Esophagus muscularis mucosa (tissue), 4 donors: ENCODE measurements around the gene MYBBP1A. TPM values are rescaled to one million over a fixed set of nuclear protein-coding genes. Genes with fewer than 3 reads are reported as not detected.

Experiments used
- DNase-seq: peaks from one replicate; pipeline ENCODE4 v3.0.0-alpha.2; 2017; ENCODE audit errors: extremely low spot score
- H3K27ac ChIP-seq, 4 donors: fragments of 200-600 bp; sonication (generic); replicated peaks in 1 of 4; 1 replicate in 3 of 4; 2 replicates in 1 of 4; pipeline ENCODE4 v1.5.1; 2016 to 2019; ENCODE audit warnings: mild to moderate bottlenecking in 1 of 4
- H3K27me3 ChIP-seq, 4 donors: fragments of 200-600 bp; sonication (generic); one replicate each; pipeline versions ENCODE4 v1.5.1 to v1.6.0; 2016 to 2019
- H3K36me3 ChIP-seq, 4 donors: fragments of 200-600 bp; sonication (generic); one replicate each; pipeline ENCODE4 v1.5.1; 2016 to 2019
- H3K4me1 ChIP-seq, 4 donors: fragments of 200-600 bp; sonication (generic); one replicate each; pipeline ENCODE4 v1.5.1; 2016 to 2019
- H3K4me3 ChIP-seq, 4 donors: fragments of 200-600 bp; sonication (generic); 1 replicate in 2 of 4; 2 replicates in 2 of 4; pipeline ENCODE4 v1.5.1; 2016 to 2019; ENCODE audit warnings: mild to moderate bottlenecking in 4 of 4, moderate library complexity in 1 of 4
- H3K9me3 ChIP-seq, 4 donors: fragments of 200-600 bp; sonication (generic); 1 replicate in 3 of 4; 2 replicates in 1 of 4; pipeline ENCODE4 v1.5.1; 2016 to 2019
- CTCF ChIP-seq, 3 experiments: fragments of 200-600 bp in 2 of 3; fragments of 450-650 bp in 1 of 3; sonication (generic) in 2 of 3; IDR thresholded peaks; one replicate each; pipeline ENCODE4 v1.5.1; 2017 to 2019; ENCODE audit warnings: antibody characterized with exemption in 3 of 3, mild to moderate bottlenecking in 2 of 3, moderate library complexity in 1 of 3
- EP300 ChIP-seq: sonication (generic); formaldehyde crosslinking; IDR thresholded peaks from one replicate; pipeline ENCODE4 v1.6.1; 2017; ENCODE audit warnings: antibody characterized with exemption
- POLR2A ChIP-seq: fragments of 450-650 bp; IDR thresholded peaks from one replicate; pipeline ENCODE4 v1.6.1; 2017; ENCODE audit warnings: antibody characterized with exemption, moderate library complexity, mild to moderate bottlenecking, low read depth
- POLR2AphosphoS5 ChIP-seq, 2 donors: sonication (generic); formaldehyde crosslinking; IDR thresholded peaks; one replicate each; pipeline ENCODE4 v1.6.1; 2017; ENCODE audit warnings: antibody characterized with exemption in 2 of 2
- WGBS: methylation state at CpG from one replicate; pipeline ENCODE4 v1.1.5; 2018; 5-methylcytosine and 5-hydroxymethylcytosine counted together
- intact Hi-C: fragments of 100-400 bp; cut with DNase I; formaldehyde crosslinking; loops from one replicate; pipeline ENCODE4 v1.15.1; 2023
- total RNA-seq, 4 donors: library from RNA; depleted of rRNA; stranded (reverse); fragments of >200 nt; gene quantifications; one replicate each; pipeline versions ENCODE4 v1.1.0 to v1.2.1, GENCODE V29; 2016

MYBBP1A gene
- total RNA-seq, 4 donors from 2014 or later = 31.6 to 45.4 (median 36.1) TPM

GRCh38 chr17:4505187-4505586 is 50.0 kb downstream of the MYBBP1A start:
- intact Hi-C loops = no loop called here
- Histone ChIP-seq H3K27ac (peak overlapping the region in 2 of 4 donors; percentile 48 to 54), H3K27me3 (peaks cover 0 to 62% (median 13%) of the 10 kb centered on the region in 4 donors), H3K9me3 (no peaks in the 10 kb centered on the region), H3K4me3 (no peak overlapping the region), H3K4me1 (peaks cover 23 to 75% (median 61%) of the 10 kb centered on the region in 4 donors), H3K36me3 (no peaks in the 10 kb centered on the region)
- TF ChIP-seq CTCF (IDR thresholded peaks at IDR 0.05) (no peak), POLR2AphosphoS5 (IDR thresholded peaks at IDR 0.05) (no peak), POLR2A (no peak), EP300 (no peak)
- no peak for DNase-seq
- WGBS = 90% methylated on average over 5 of the region's 5 CpGs

GRCh38 chr17:4504188-4504587 is 51.0 kb downstream of the MYBBP1A start:
- H3K27ac ChIP-seq = no peak overlapping the region
- 73% methylated on average over 2 of the region's 5 CpGs for WGBS
- H3K4me1 ChIP-seq = peaks cover 25 to 77% (median 64%) of the 10 kb centered on the region in 4 donors

GRCh38 chr17:4503283-4504025 is 51.7 kb downstream of the MYBBP1A start:
- Histone ChIP-seq H3K36me3 (no peaks in the 10 kb centered on the region), H3K27ac (peak overlapping the region in 2 of 4 donors; percentile 17 to 20), H3K4me3 (no peak overlapping the region), H3K27me3 (peaks cover 0 to 74% (median 16%) of the 10 kb centered on the region in 4 donors), H3K4me1 (peaks cover 31 to 71% (median 60%) of the 10 kb centered on the region in 4 donors), H3K9me3 (no peaks in the 10 kb centered on the region)
- DNase-seq = no peak
- no peak for TF ChIP-seq CTCF (IDR thresholded peaks at IDR 0.05)
- TF ChIP-seq EP300 = no peak
- no peak for TF ChIP-seq POLR2AphosphoS5 (IDR thresholded peaks at IDR 0.05)
- TF ChIP-seq POLR2A = no peak
- 85% methylated on average over 4 of the region's 4 CpGs for WGBS
- intact Hi-C loops = no loop called here

More at GRCh38 chr17:4504188-4504587, 51.0 kb downstream of the MYBBP1A start:
- no peak overlapping the region for H3K4me3 ChIP-seq
- no peak for TF ChIP-seq POLR2AphosphoS5 (IDR thresholded peaks at IDR 0.05)
- TF ChIP-seq POLR2A = no peak
- TF ChIP-seq EP300 = no peak
- no peak for TF ChIP-seq CTCF (IDR thresholded peaks at IDR 0.05)
- no peaks in the 10 kb centered on the region for H3K9me3 ChIP-seq
- intact Hi-C loops = no loop called here
- no peaks in the 10 kb centered on the region for H3K36me3 ChIP-seq
- H3K27me3 ChIP-seq = peaks cover 0 to 72% (median 16%) of the 10 kb centered on the region in 4 donors
- no peak for DNase-seq

- no peaks in the 10 kb centered on the region for H3K36me3 ChIP-seq
- H3K27ac ChIP-seq = peak overlapping the region in 1 of 4 donors; percentile 20
- intact Hi-C loops = no loop called here
- no peak for DNase-seq
- WGBS = 78% methylated on average over 18 of the region's 18 CpGs
- H3K4me1 ChIP-seq = peaks cover 39 to 69% (median 64%) of the 10 kb centered on the region in 4 donors
- no peaks in the 10 kb centered on the region for H3K9me3 ChIP-seq
- no peak overlapping the region for H3K4me3 ChIP-seq
- peaks cover 0 to 74% (median 16%) of the 10 kb centered on the region in 4 donors for H3K27me3 ChIP-seq
- TF ChIP-seq POLR2AphosphoS5 (IDR thresholded peaks at IDR 0.05) = no peak
- no peak for TF ChIP-seq EP300
- TF ChIP-seq POLR2A = no peak
- TF ChIP-seq CTCF (IDR thresholded peaks at IDR 0.05) = no peak
Measured at GRCh38 chr17:4502466-4503154, 52.6 kb downstream of the MYBBP1A start.
